ENCODE data around the gene GALK2.

DNA sequence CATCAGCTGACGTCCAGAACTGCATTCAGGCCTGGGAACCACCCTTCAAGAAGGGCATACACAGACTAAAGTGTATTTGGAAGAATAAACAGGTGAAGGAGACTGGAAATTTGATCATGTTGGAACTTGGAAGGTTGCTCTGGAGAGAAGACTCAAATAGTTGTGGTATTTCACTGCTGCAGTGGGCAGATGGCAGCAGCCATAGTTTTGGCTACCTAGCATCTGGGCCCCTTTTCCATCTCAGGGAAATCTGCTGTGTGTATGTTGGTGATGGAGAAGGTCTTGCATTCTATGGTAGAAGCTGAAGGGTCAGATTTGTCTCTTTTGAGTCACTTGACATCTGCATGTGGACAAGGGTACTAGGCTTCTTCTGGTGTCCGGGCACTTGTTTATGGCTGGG lies 138.6 kb downstream of the GALK2 start:
- TF ChIP-seq, protein P1, sequence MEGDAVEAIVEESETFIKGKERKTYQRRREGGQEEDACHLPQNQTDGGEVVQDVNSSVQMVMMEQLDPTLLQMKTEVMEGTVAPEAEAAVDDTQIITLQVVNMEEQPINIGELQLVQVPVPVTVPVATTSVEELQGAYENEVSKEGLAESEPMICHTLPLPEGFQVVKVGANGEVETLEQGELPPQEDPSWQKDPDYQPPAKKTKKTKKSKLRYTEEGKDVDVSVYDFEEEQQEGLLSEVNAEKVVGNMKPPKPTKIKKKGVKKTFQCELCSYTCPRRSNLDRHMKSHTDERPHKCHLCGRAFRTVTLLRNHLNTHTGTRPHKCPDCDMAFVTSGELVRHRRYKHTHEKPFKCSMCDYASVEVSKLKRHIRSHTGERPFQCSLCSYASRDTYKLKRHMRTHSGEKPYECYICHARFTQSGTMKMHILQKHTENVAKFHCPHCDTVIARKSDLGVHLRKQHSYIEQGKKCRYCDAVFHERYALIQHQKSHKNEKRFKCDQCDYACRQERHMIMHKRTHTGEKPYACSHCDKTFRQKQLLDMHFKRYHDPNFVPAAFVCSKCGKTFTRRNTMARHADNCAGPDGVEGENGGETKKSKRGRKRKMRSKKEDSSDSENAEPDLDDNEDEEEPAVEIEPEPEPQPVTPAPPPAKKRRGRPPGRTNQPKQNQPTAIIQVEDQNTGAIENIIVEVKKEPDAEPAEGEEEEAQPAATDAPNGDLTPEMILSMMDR (conservative IDR thresholded peaks at IDR 0.05; ENCODE audit: low read length), result no peak
- no peak for TF ChIP-seq EZH2phosphoT487 (IDR thresholded peaks at IDR 0.05; ENCODE audit: borderline replicate concordance)

All from Loucy (cell line).